Measurements from ENCODE around the gene ABAT. TPM values are rescaled to one million over a fixed set of nuclear protein-coding genes. Genes with fewer than 3 reads are reported as not detected.

The ABAT gene
- total RNA-seq, 1 donor from 2014 or later = 23.3 TPM

DNA sequence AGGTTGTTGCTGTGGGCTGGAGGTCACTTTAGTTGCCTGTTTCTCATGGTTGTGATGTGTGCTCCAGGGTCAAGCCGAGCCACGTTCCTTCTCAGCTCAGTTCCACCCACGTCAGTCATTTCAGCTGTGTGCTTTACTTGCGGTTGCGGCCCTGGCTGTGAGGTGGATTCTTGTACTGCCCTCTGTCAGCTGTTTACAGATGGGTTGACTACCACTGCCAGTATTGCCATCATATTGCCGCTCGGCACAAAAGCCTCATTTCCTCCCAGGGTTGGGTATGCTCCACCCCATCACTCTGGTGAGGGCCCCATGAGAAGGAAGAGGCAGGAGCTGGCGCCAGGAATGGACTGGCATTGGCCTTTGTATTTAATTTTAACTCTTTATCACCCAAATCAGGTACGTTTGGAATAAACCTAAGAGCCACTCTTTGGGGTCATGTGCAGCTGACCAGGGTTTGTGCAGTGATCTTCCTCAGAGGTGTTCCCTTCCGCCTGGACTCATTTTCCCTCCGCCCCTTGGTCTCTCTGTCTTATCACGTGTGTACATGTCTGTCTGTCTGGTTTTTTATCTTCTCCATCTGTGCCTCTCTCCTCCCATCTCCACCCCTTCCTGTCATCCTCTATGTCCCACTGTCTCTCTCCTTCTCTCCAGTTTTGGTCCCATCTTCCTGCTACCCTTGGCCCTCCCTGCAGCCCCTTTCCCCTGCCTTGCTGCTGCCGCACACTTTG, 27.9 kb upstream of the ABAT start:
- H3K9ac ChIP-seq (ENCODE audit: low read length) = no peak overlapping the region
- Mint-ChIP-seq H3K9me3 (ENCODE audit: unreplicated experiment) (no peaks in the 10 kb centered on the region), H3K4me1 (ENCODE audit: low read depth, unreplicated experiment) (no peaks in the 10 kb centered on the region), H3K36me3 (ENCODE audit: low read depth, unreplicated experiment) (peaks cover 26% of the 10 kb centered on the region), H3K27ac (ENCODE audit: unreplicated experiment) (no peak overlapping the region), H3K27me3 (ENCODE audit: low read depth, unreplicated experiment) (no peaks in the 10 kb centered on the region), H3K4me3 (ENCODE audit: unreplicated experiment) (no peak overlapping the region)
- no peak overlapping the region for H3K4me3 ChIP-seq (ENCODE audit: insufficient read depth, low read depth, low read length)
- H3K4me1 ChIP-seq (ENCODE audit: insufficient read depth, low read length) = no peaks in the 10 kb centered on the region
- TF ChIP-seq CTCF (IDR thresholded peaks at IDR 0.05; ENCODE audit: insufficient read depth, low read depth, low read length) (no peak), EZH2 (IDR thresholded peaks at IDR 0.05; ENCODE audit: insufficient read depth, low read length) (no peak)
- H3K9me3 ChIP-seq (ENCODE audit: insufficient read depth, low read depth, low read length) = no peaks in the 10 kb centered on the region
- DNase-seq (ENCODE audit: low read depth) = no peak
- peaks cover 33% of the 10 kb centered on the region for H3K36me3 ChIP-seq (ENCODE audit: insufficient read depth, low read length)
- no peaks in the 10 kb centered on the region for H4K20me1 ChIP-seq (ENCODE audit: insufficient read depth, low read length)
- H3K27ac ChIP-seq (ENCODE audit: low read depth, low read length) = no peak overlapping the region
- no peak overlapping the region for H3K4me2 ChIP-seq (ENCODE audit: low read length)
- H3K79me2 ChIP-seq (ENCODE audit: insufficient read depth, low read length) = no peaks in the 10 kb centered on the region
- no peak for FAIRE-seq
- H3K27me3 ChIP-seq (ENCODE audit: insufficient read depth, low read length) = no peaks in the 10 kb centered on the region
- H2AFZ ChIP-seq (ENCODE audit: low read depth, low read length) = no peak overlapping the region

- Mint-ChIP-seq H3K27me3 (ENCODE audit: low read depth, unreplicated experiment) (no peaks in the 10 kb centered on the region), H3K9me3 (ENCODE audit: unreplicated experiment) (no peaks in the 10 kb centered on the region), H3K36me3 (ENCODE audit: low read depth, unreplicated experiment) (peaks cover 26% of the 10 kb centered on the region), H3K4me1 (ENCODE audit: low read depth, unreplicated experiment) (no peaks in the 10 kb centered on the region), H3K4me3 (ENCODE audit: unreplicated experiment) (no peak overlapping the region), H3K27ac (ENCODE audit: unreplicated experiment) (no peak overlapping the region)
- Histone ChIP-seq H3K4me2 (ENCODE audit: low read length) (no peak overlapping the region), H3K4me1 (ENCODE audit: insufficient read depth, low read length) (no peaks in the 10 kb centered on the region), H3K79me2 (ENCODE audit: insufficient read depth, low read length) (no peaks in the 10 kb centered on the region), H3K9ac (ENCODE audit: low read length) (no peak overlapping the region), H2AFZ (ENCODE audit: low read depth, low read length) (no peak overlapping the region), H3K27ac (ENCODE audit: low read depth, low read length) (no peak overlapping the region), H3K36me3 (ENCODE audit: insufficient read depth, low read length) (peaks cover 21% of the 10 kb centered on the region), H4K20me1 (ENCODE audit: insufficient read depth, low read length) (no peaks in the 10 kb centered on the region), H3K9me3 (ENCODE audit: insufficient read depth, low read depth, low read length) (no peaks in the 10 kb centered on the region), H3K27me3 (ENCODE audit: insufficient read depth, low read length) (no peaks in the 10 kb centered on the region), H3K4me3 (ENCODE audit: insufficient read depth, low read depth, low read length) (no peak overlapping the region)
- DNase-seq (ENCODE audit: low read depth) (no peak), FAIRE-seq (no peak)
- TF ChIP-seq EZH2 (IDR thresholded peaks at IDR 0.05; ENCODE audit: insufficient read depth, low read length) (no peak), CTCF (IDR thresholded peaks at IDR 0.05; ENCODE audit: insufficient read depth, low read depth, low read length) (no peak)
Measured at GRCh38 chr16:8647721-8648318, 26.6 kb upstream of the ABAT start.

DNA sequence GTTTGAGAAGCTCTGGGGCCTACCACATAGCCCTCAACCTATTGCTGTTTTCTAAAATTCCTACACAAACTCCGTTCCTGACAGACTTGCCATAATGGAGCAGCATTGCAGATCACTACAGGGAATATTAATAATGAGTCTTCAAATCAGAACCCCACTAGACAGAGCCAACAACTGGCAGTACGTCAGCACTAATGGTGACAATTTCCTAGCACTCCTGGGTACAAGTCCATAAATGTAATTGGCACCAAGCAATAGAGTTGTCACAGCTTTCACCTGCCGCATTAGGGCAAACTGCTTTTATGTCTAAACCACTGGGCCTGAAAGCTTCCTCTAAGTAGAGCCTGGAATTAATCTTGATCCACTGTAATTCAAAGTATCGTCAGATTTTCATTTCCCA, 25.5 kb upstream of the ABAT start:
- Mint-ChIP-seq H3K27ac (ENCODE audit: unreplicated experiment) (no peak overlapping the region), H3K27me3 (ENCODE audit: low read depth, unreplicated experiment) (no peaks in the 10 kb centered on the region), H3K36me3 (ENCODE audit: low read depth, unreplicated experiment) (peaks cover 20% of the 10 kb centered on the region), H3K4me1 (ENCODE audit: low read depth, unreplicated experiment) (no peaks in the 10 kb centered on the region), H3K4me3 (ENCODE audit: unreplicated experiment) (no peak overlapping the region), H3K9me3 (ENCODE audit: unreplicated experiment) (no peaks in the 10 kb centered on the region)
- Histone ChIP-seq H3K27me3 (ENCODE audit: insufficient read depth, low read length) (no peaks in the 10 kb centered on the region), H3K9me3 (ENCODE audit: insufficient read depth, low read depth, low read length) (no peaks in the 10 kb centered on the region), H3K4me3 (ENCODE audit: insufficient read depth, low read depth, low read length) (no peak overlapping the region), H3K27ac (ENCODE audit: low read depth, low read length) (no peak overlapping the region), H2AFZ (ENCODE audit: low read depth, low read length) (no peak overlapping the region), H3K36me3 (ENCODE audit: insufficient read depth, low read length) (peaks cover 15% of the 10 kb centered on the region), H3K4me2 (ENCODE audit: low read length) (no peak overlapping the region), H4K20me1 (ENCODE audit: insufficient read depth, low read length) (no peaks in the 10 kb centered on the region), H3K4me1 (ENCODE audit: insufficient read depth, low read length) (no peaks in the 10 kb centered on the region), H3K9ac (ENCODE audit: low read length) (no peak overlapping the region), H3K79me2 (ENCODE audit: insufficient read depth, low read length) (no peaks in the 10 kb centered on the region)
- DNase-seq (ENCODE audit: low read depth) (no peak), FAIRE-seq (no peak)
- TF ChIP-seq CTCF (IDR thresholded peaks at IDR 0.05; ENCODE audit: insufficient read depth, low read depth, low read length) (no peak), EZH2 (IDR thresholded peaks at IDR 0.05; ENCODE audit: insufficient read depth, low read length) (no peak)
